HEK293 (cell line): ENCODE results near the gene TMED6.

Experiments used
- CTCF ChIA-PET: fragments of 350-600 bp; formaldehyde crosslinking; extraction: SDS; loops from one replicate; lab custom pipeline; 2021; ENCODE audit warnings: antibody characterized with exemption; lab: Yijun Ruan, JAX
- POLR2A ChIA-PET: fragments of 300-600 bp; formaldehyde crosslinking; extraction: SDS; loops from one replicate; lab custom pipeline; 2020; ENCODE audit warnings: antibody characterized with exemption, inconsistent platforms; lab: Yijun Ruan, JAX
- H3K27ac ChIP-seq: fragments of 200-500 bp; sonication (Bioruptor generic); 2 replicates; pipeline ENCODE4 v1.5.1; 2014; ENCODE audit warnings: low read depth, low read length, control low read depth, inconsistent platforms; ENCODE audit errors: extremely low read depth
- H3K36me3 ChIP-seq, 2 experiments: fragments of 200-500 bp in 1 of 2; sonication (Bioruptor generic) in 1 of 2; 1 replicate in 1 of 2; 2 replicates in 1 of 2; pipeline ENCODE4 v1.5.1; 2014 to 2017; ENCODE audit warnings: inconsistent platforms in 2 of 2, low read length in 2 of 2; ENCODE audit not compliant: control insufficient read depth in 2 of 2, insufficient read depth in 1 of 2
- H3K4me1 ChIP-seq: fragments of 200-500 bp; sonication (Bioruptor generic); 2 replicates; pipeline ENCODE4 v1.5.1; 2014; ENCODE audit warnings: mild to moderate bottlenecking, low read length, inconsistent platforms; ENCODE audit not compliant: control insufficient read depth, insufficient read depth
- H3K4me3 ChIP-seq: 2 replicates; pipeline ENCODE4 v1.5.1; 2011; ENCODE audit warnings: low read depth, mild to moderate bottlenecking, control low read depth, low read length, moderate library complexity
- H3K9me3 ChIP-seq: fragments of 200-500 bp; sonication (Bioruptor generic); 2 replicates; pipeline ENCODE4 v1.5.1; 2014; ENCODE audit warnings: low read depth, low read length, inconsistent platforms; ENCODE audit not compliant: control insufficient read depth, insufficient read depth
- PRDM10 ChIP-seq: fragments of 450-650 bp; formaldehyde crosslinking; IDR thresholded peaks from 2 replicates; pipeline ENCODE4 v1.5.1; 2016; ENCODE audit warnings: missing biosample characterization, missing genetic modification characterization
- ZIC2 ChIP-seq: fragments of 450-650 bp; formaldehyde crosslinking; IDR thresholded peaks from 2 replicates; pipeline ENCODE4 v1.5.1; 2016; ENCODE audit warnings: missing biosample characterization, missing genetic modification characterization
- ZNF132 ChIP-seq: fragments of 450-650 bp; formaldehyde crosslinking; IDR thresholded peaks from 2 replicates; pipeline ENCODE4 v1.5.1; 2017; ENCODE audit warnings: missing biosample characterization, missing genetic modification characterization, borderline replicate concordance
- ZNF18 ChIP-seq: fragments of 450-650 bp; formaldehyde crosslinking; IDR thresholded peaks from 2 replicates; pipeline ENCODE4 v1.5.1; 2016; ENCODE audit warnings: missing biosample characterization, missing genetic modification characterization
- ZNF311 ChIP-seq: fragments of 450-650 bp; formaldehyde crosslinking; IDR thresholded peaks from 2 replicates; pipeline ENCODE4 v1.5.1; 2017; ENCODE audit warnings: missing biosample characterization, missing genetic modification characterization, borderline replicate concordance
- ZNF692 ChIP-seq: fragments of 450-650 bp; formaldehyde crosslinking; IDR thresholded peaks from 2 replicates; pipeline ENCODE4 v1.5.1; 2016; ENCODE audit warnings: missing biosample characterization, missing genetic modification characterization
- ZNF776 ChIP-seq: fragments of 450-650 bp; formaldehyde crosslinking; IDR thresholded peaks from 2 replicates; pipeline ENCODE4 v1.5.0; 2017; ENCODE audit warnings: missing biosample characterization, missing genetic modification characterization, borderline replicate concordance
- TF ChIP-seq, protein P1 (sequence below): fragments of 450-650 bp; formaldehyde crosslinking; IDR thresholded peaks from 2 replicates; pipeline ENCODE4 v1.5.1; 2016; ENCODE audit warnings: missing biosample characterization, missing genetic modification characterization, borderline replicate concordance

The TMED6 gene

GRCh38 chr16:69351309-69352027 is at the start of gene TMED6:
TMED6 (minus strand) TSS chr16:69351786; CDS start chr16:69351753, 33 bp downstream.
- no peak for TF ChIP-seq ZNF311 (tag by site-specific recombination)
- 0 out of 2 replicates have a peak, but pooled peaks have one; percentile 7 for TF ChIP-seq ZIC2 (tag by site-specific recombination)
- no peak for TF ChIP-seq ZNF132
- TF ChIP-seq PRDM10 = peak; percentile 57
- TF ChIP-seq ZNF692 = no peak
- TF ChIP-seq, protein P1, sequence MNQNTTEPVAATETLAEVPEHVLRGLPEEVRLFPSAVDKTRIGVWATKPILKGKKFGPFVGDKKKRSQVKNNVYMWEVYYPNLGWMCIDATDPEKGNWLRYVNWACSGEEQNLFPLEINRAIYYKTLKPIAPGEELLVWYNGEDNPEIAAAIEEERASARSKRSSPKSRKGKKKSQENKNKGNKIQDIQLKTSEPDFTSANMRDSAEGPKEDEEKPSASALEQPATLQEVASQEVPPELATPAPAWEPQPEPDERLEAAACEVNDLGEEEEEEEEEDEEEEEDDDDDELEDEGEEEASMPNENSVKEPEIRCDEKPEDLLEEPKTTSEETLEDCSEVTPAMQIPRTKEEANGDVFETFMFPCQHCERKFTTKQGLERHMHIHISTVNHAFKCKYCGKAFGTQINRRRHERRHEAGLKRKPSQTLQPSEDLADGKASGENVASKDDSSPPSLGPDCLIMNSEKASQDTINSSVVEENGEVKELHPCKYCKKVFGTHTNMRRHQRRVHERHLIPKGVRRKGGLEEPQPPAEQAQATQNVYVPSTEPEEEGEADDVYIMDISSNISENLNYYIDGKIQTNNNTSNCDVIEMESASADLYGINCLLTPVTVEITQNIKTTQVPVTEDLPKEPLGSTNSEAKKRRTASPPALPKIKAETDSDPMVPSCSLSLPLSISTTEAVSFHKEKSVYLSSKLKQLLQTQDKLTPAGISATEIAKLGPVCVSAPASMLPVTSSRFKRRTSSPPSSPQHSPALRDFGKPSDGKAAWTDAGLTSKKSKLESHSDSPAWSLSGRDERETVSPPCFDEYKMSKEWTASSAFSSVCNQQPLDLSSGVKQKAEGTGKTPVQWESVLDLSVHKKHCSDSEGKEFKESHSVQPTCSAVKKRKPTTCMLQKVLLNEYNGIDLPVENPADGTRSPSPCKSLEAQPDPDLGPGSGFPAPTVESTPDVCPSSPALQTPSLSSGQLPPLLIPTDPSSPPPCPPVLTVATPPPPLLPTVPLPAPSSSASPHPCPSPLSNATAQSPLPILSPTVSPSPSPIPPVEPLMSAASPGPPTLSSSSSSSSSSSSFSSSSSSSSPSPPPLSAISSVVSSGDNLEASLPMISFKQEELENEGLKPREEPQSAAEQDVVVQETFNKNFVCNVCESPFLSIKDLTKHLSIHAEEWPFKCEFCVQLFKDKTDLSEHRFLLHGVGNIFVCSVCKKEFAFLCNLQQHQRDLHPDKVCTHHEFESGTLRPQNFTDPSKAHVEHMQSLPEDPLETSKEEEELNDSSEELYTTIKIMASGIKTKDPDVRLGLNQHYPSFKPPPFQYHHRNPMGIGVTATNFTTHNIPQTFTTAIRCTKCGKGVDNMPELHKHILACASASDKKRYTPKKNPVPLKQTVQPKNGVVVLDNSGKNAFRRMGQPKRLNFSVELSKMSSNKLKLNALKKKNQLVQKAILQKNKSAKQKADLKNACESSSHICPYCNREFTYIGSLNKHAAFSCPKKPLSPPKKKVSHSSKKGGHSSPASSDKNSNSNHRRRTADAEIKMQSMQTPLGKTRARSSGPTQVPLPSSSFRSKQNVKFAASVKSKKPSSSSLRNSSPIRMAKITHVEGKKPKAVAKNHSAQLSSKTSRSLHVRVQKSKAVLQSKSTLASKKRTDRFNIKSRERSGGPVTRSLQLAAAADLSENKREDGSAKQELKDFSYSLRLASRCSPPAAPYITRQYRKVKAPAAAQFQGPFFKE (tag by site-specific recombination) = no peak
- TF ChIP-seq ZNF18 (tag by site-specific recombination) = no peak
- TF ChIP-seq, all 188 proteins: peak for 2
- H3K27ac ChIP-seq = 0 out of 2 replicates have a peak within 1 kb of the TSS, but pooled peaks have one; percentile 31
- POLR2A ChIA-PET = interaction anchor here (0.6 to 1.9 kb wide), 3 partner anchors 11 to 251 kb away, joined by 3 to 4 read pairs (median 4); no protein-coding TSS in a partner anchor
- H3K4me1 ChIP-seq = peaks cover 5% of the 10 kb centered on the region; the same call in 1 of the 2 replicates
- H3K36me3 ChIP-seq = peaks cover 13 to 30% of the 10 kb centered on the region in 2 experiments
- no peak within 1 kb of the TSS for H3K4me3 ChIP-seq
- no peaks in the 10 kb centered on the region for H3K9me3 ChIP-seq
- CTCF ChIA-PET = no interaction called here

DNA sequence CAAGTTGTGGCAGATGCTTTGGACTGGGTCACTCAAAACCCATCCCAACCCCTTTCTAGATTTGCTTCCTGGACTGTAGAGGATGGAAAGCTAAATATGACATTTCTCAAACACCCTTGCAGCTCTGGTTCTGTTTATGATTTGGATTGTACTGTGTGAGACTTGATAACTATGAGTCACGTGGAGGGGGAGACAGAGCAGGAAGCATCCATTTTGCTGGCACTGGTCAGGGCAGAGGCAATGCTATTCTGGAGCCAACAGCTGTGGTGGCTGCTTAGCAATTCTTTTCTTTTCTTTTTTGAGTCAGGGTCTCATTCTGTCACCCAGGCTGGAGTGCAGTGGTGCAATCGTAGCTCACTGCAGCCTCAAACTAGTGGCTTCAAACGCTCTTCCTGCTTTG is 47.8 kb upstream of the TMED6 start:
- H3K27ac ChIP-seq = no peak overlapping the region
- H3K36me3 ChIP-seq = no peaks in the 10 kb centered on the region
- ChIA-PET POLR2A (interaction anchor here (0.9 kb wide), 1 partner anchor 356 kb away, joined by 3 read pairs; the partner anchor contains the start of gene NOB1), CTCF (interaction anchor here (0.6 to 2.7 kb wide), 10 partner anchors 9 to 531 kb away, joined by 3 to 16 read pairs (median 4); partner anchors contain the start of gene NOB1)
- H3K9me3 ChIP-seq = no peaks in the 10 kb centered on the region
- peaks cover 14% of the 10 kb centered on the region for H3K4me1 ChIP-seq
- TF ChIP-seq ZNF776 (tag by site-specific recombination) (no peak), PRDM10 (peak; percentile 81)
- no peak overlapping the region for H3K4me3 ChIP-seq
